ENCODE measurements around the gene TOM1.

Gene TOM1

DNA sequence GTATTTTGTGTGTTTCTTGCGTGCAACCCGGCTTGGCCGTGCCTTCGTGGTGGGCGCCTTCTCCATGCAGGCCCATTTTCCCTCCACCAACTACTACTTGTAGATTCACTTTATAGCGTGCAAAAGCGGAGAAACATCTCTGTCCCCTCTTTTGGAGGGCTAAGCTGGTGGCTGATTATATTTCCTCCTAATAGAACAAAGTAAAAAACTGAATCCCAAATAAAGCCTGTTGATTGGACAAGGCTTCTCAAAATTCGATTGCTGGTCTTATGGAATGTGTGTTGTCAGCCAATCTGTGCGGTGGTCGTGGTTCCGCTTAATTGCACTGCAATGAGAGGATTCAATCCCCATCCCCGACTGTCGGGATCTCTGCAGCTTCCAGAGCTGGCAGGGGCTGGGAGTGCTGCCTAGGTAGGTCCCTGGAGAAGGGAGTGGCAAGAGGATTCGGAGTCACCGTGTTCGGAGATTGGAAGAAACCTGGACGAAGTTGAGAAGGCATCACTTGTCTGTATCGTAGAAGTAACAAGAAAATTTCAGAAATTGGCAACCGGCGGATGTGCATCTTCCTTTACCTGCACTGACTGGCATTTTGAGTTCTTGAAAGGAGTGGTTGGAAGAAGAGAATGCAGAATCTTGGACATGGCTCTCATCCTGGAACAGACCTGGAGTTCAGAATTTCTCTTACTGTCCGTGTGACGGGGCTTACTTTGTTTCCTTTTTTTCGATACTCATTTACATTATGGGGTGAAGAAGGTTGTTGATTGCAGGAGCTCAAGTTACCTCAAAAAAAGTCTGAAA lies 41.3 kb upstream of the TOM1 start:
- TF ChIP-seq MYC (IDR thresholded peaks at IDR 0.05; ENCODE audit: low read depth, low read length), result no peak
- no peak for TF ChIP-seq MAX (IDR thresholded peaks at IDR 0.05; ENCODE audit: low read depth, low read length)
- no peak for TF ChIP-seq CTCF (IDR thresholded peaks at IDR 0.05; ENCODE audit: low read depth, low read length)
- TF ChIP-seq POLR2A (IDR thresholded peaks at IDR 0.05; ENCODE audit: extremely low read depth, insufficient read length), result no peak
- peak overlapping the region; percentile 81 for H3K4me3 ChIP-seq (ENCODE audit: low read depth, low read length)
- DNase-seq (ENCODE audit: low read depth), result peak; percentile 34

- DNase-seq (ENCODE audit: low read depth), result no peak
- H3K4me3 ChIP-seq (ENCODE audit: low read depth, low read length), result no peak overlapping the region
- TF ChIP-seq CTCF (IDR thresholded peaks at IDR 0.05; ENCODE audit: low read depth, low read length) (no peak), MYC (IDR thresholded peaks at IDR 0.05; ENCODE audit: low read depth, low read length) (no peak), MAX (IDR thresholded peaks at IDR 0.05; ENCODE audit: low read depth, low read length) (no peak), POLR2A (IDR thresholded peaks at IDR 0.05; ENCODE audit: extremely low read depth, insufficient read length) (no peak)
Observed at GRCh38 chr22:35264986-35265385, 34.7 kb upstream of the TOM1 start.

GRCh38 chr22:35266277-35266676 lies 33.4 kb upstream of the TOM1 start:
- H3K4me3 ChIP-seq (ENCODE audit: low read depth, low read length), result no peak overlapping the region
- DNase-seq (ENCODE audit: low read depth), result no peak
- TF ChIP-seq MYC (IDR thresholded peaks at IDR 0.05; ENCODE audit: low read depth, low read length) (no peak), POLR2A (IDR thresholded peaks at IDR 0.05; ENCODE audit: extremely low read depth, insufficient read length) (no peak), MAX (IDR thresholded peaks at IDR 0.05; ENCODE audit: low read depth, low read length) (no peak), CTCF (IDR thresholded peaks at IDR 0.05; ENCODE audit: low read depth, low read length) (no peak)

DNA sequence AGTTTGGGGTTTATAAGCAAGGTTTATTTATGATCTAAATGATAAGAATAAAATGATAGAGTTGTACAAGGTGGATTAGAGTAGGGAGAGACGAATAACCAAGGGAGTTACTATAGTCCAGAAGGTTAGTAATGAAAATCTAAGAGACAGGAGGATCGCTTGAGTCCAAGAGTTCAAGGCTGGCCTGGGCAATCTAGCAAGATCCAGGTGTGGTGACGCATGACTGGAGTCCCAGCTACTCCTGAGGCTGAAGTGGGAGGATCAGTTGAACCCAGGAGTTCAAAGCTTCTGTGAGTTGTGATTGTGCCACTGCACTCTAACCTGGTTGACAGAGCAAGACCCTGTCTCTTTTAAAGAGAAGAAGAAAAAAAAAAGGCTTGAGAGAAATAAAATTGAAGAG lies 30.1 kb upstream of the TOM1 start:
- H3K4me3 ChIP-seq (ENCODE audit: low read depth, low read length), result no peak overlapping the region
- no peak for DNase-seq (ENCODE audit: low read depth)
- TF ChIP-seq POLR2A (IDR thresholded peaks at IDR 0.05; ENCODE audit: extremely low read depth, insufficient read length) (no peak), MYC (IDR thresholded peaks at IDR 0.05; ENCODE audit: low read depth, low read length) (no peak), CTCF (IDR thresholded peaks at IDR 0.05; ENCODE audit: low read depth, low read length) (no peak), MAX (IDR thresholded peaks at IDR 0.05; ENCODE audit: low read depth, low read length) (no peak)

GRCh38 chr22:35274154-35274871 lies 25.4 kb upstream of the TOM1 start:
- no peak for DNase-seq (ENCODE audit: low read depth)
- H3K4me3 ChIP-seq (ENCODE audit: low read depth, low read length), result no peak overlapping the region
- TF ChIP-seq MAX (IDR thresholded peaks at IDR 0.05; ENCODE audit: low read depth, low read length), result no peak
- TF ChIP-seq MYC (IDR thresholded peaks at IDR 0.05; ENCODE audit: low read depth, low read length), result no peak
- no peak for TF ChIP-seq CTCF (IDR thresholded peaks at IDR 0.05; ENCODE audit: low read depth, low read length)
- no peak for TF ChIP-seq POLR2A (IDR thresholded peaks at IDR 0.05; ENCODE audit: extremely low read depth, insufficient read length)
